CD14-positive monocyte (primary cell): ENCODE data around the gene SH3RF3. TPM values are rescaled to one million over a fixed set of nuclear protein-coding genes. Genes with fewer than 3 reads are reported as not detected.

Experiments used
- DNase-seq, 3 donors: peaks; one replicate each; pipeline ENCODE4 v3.0.0-alpha.2; 2011 to 2022
- H2AFZ ChIP-seq: 2 replicates; pipeline ENCODE4 v1.6.0; 2012; ENCODE audit warnings: mild to moderate bottlenecking, low read depth, low read length, inconsistent platforms; ENCODE audit not compliant: insufficient read depth, poor library complexity, severe bottlenecking
- H3K27ac ChIP-seq, 2 donors: 1 replicate in 1 of 2; 2 replicates in 1 of 2; pipeline ENCODE4 v1.5.1; 2012 to 2013; ENCODE audit warnings: low read length in 2 of 2, control low read depth in 1 of 2, inconsistent platforms in 1 of 2, low read depth in 1 of 2, mild to moderate bottlenecking in 1 of 2
- H3K27me3 ChIP-seq, 2 donors: one replicate each; pipeline versions ENCODE4 v1.6.0 to v1.6.1; 2011 to 2013; ENCODE audit warnings: low read length in 2 of 2; ENCODE audit not compliant: control insufficient read depth in 2 of 2, insufficient read depth in 2 of 2
- H3K36me3 ChIP-seq, 2 donors: replicated peaks in 1 of 2; 1 replicate in 1 of 2; 2 replicates in 1 of 2; pipeline versions ENCODE4 v1.5.1 to v1.6.1; 2012 to 2013; ENCODE audit warnings: low read length in 2 of 2, control low read depth in 1 of 2, inconsistent platforms in 1 of 2, mild to moderate bottlenecking in 1 of 2; ENCODE audit not compliant: insufficient read depth in 2 of 2, control insufficient read depth in 1 of 2
- H3K4me1 ChIP-seq, 2 donors: 1 replicate in 1 of 2; 2 replicates in 1 of 2; pipeline versions ENCODE4 v1.5.1 to v1.6.1; 2012 to 2013; ENCODE audit warnings: low read length in 2 of 2, control low read depth in 1 of 2, inconsistent platforms in 1 of 2, mild to moderate bottlenecking in 1 of 2, moderate library complexity in 1 of 2; ENCODE audit not compliant: insufficient read depth in 2 of 2, control insufficient read depth in 1 of 2
- H3K4me2 ChIP-seq: replicated peaks from 2 replicates; pipeline ENCODE3; 2012; ENCODE audit warnings: low read length, moderate library complexity, mild to moderate bottlenecking; ENCODE audit not compliant: poor library complexity, severe bottlenecking; ENCODE audit errors: extremely low read depth
- H3K4me3 ChIP-seq, 3 experiments: fragments of 200-600 bp in 1 of 3; sonication (generic) in 1 of 3; replicated peaks in 1 of 3; 1 replicate in 2 of 3; 2 replicates in 1 of 3; pipeline ENCODE4 v1.5.1; 2011 to 2013; ENCODE audit warnings: low read length in 3 of 3, mild to moderate bottlenecking in 3 of 3, control low read depth in 2 of 3, low read depth in 2 of 3, inconsistent platforms in 1 of 3, moderate library complexity in 1 of 3
- H3K79me2 ChIP-seq: 2 replicates; pipeline ENCODE4 v1.6.0; 2012; ENCODE audit warnings: mild to moderate bottlenecking, control low read depth, inconsistent platforms, low read length, moderate library complexity; ENCODE audit not compliant: insufficient read depth
- H3K9ac ChIP-seq: 2 replicates; pipeline ENCODE4 v1.6.0; 2017; ENCODE audit warnings: low read length, mild to moderate bottlenecking; ENCODE audit not compliant: insufficient read depth, poor library complexity, severe bottlenecking
- H3K9me3 ChIP-seq, 2 donors: replicated peaks in 1 of 2; 1 replicate in 1 of 2; 2 replicates in 1 of 2; pipeline versions ENCODE4 v1.5.1 to v1.6.1; 2012 to 2013; ENCODE audit warnings: low read length in 2 of 2, control low read depth in 1 of 2; ENCODE audit not compliant: control insufficient read depth in 1 of 2, insufficient read depth in 1 of 2
- H4K20me1 ChIP-seq: 2 replicates; pipeline ENCODE4 v1.6.0; 2012; ENCODE audit warnings: mild to moderate bottlenecking, low read length, control low read depth, moderate library complexity; ENCODE audit not compliant: insufficient read depth
- H3K27ac Mint-ChIP-seq, 7 donors: one replicate each; pipeline ENCODE4 v1.8.0; 2020; ENCODE audit warnings: mild to moderate bottlenecking in 7 of 7, mixed read lengths in 7 of 7, moderate library complexity in 6 of 7, inconsistent platforms in 2 of 7
- H3K27me3 Mint-ChIP-seq, 3 donors: one replicate each; pipeline ENCODE4 v1.8.0; 2021 to 2022; ENCODE audit warnings: low read depth in 3 of 3, mild to moderate bottlenecking in 3 of 3, mixed read lengths in 3 of 3, moderate library complexity in 3 of 3, inconsistent platforms in 1 of 3
- H3K36me3 Mint-ChIP-seq, 2 donors: one replicate each; pipeline ENCODE4 v1.8.0; 2020; ENCODE audit warnings: mixed read lengths in 2 of 2, inconsistent platforms in 1 of 2, mild to moderate bottlenecking in 1 of 2
- H3K4me1 Mint-ChIP-seq: one replicate; pipeline ENCODE4 v1.8.0; 2020; ENCODE audit warnings: mild to moderate bottlenecking, mixed read lengths
- H3K4me3 Mint-ChIP-seq, 2 donors: one replicate each; pipeline ENCODE4 v1.8.0; 2020; ENCODE audit warnings: mild to moderate bottlenecking in 2 of 2, mixed read lengths in 2 of 2, moderate library complexity in 1 of 2
- H3K9me3 Mint-ChIP-seq, 7 donors: one replicate each; pipeline ENCODE4 v1.8.0; 2020 to 2022; ENCODE audit warnings: mixed read lengths in 7 of 7, mild to moderate bottlenecking in 6 of 7, moderate library complexity in 6 of 7, inconsistent platforms in 2 of 7
- CTCF ChIP-seq: fragments of 200-600 bp; IDR thresholded peaks from one replicate; pipeline ENCODE4 v1.8.0; 2022; ENCODE audit warnings: antibody characterized with exemption, mild to moderate bottlenecking
- WGBS: methylation state at CpG from one replicate; pipeline ENCODE4 v1.1.5; 2013; ENCODE audit warnings: missing lambda C conversion rate; ENCODE audit not compliant: insufficient coverage; 5-methylcytosine and 5-hydroxymethylcytosine counted together
- intact Hi-C, 2 donors: fragments of 100-400 bp; cut with micrococcal nuclease; formaldehyde crosslinking; loops; one replicate each; pipeline versions ENCODE4 v1.15.0 to v1.15.1; 2023
- polyA plus RNA-seq, 3 donors: library from polyadenylated mRNA; depleted of rRNA in 1 of 3; unstranded in 2 of 3; stranded (reverse) in 1 of 3; fragments of 300-500 nt in 2 of 3; fragments of >200 nt in 1 of 3; fragmentation: Illumina TruSeq in 2 of 3; gene quantifications; 1 replicate in 2 of 3; 2 replicates in 1 of 3; pipeline ENCODE4 v1.2.3, GENCODE V29; 2012 to 2021

The SH3RF3 gene
- polyA plus RNA-seq, 3 donors = 0.25 to 0.75 (median 0.34) TPM

- Histone ChIP-seq H3K4me3 (no peak overlapping the region), H3K27me3 (no peaks in the 10 kb centered on the region), H3K4me1 (no peaks in the 10 kb centered on the region), H4K20me1 (no peaks in the 10 kb centered on the region), H3K9ac (no peak overlapping the region), H3K79me2 (no peaks in the 10 kb centered on the region), H2AFZ (no peak overlapping the region), H3K9me3 (no peaks in the 10 kb centered on the region), H3K27ac (no peak overlapping the region), H3K4me2 (no peak overlapping the region), H3K36me3 (no peaks in the 10 kb centered on the region)
- H3K27ac Mint-ChIP-seq = peak overlapping the region in 1 of 7 donors; percentile 51
- peaks cover 0 to 1% (median 0%) of the 10 kb centered on the region in 7 donors for H3K9me3 Mint-ChIP-seq
- H3K36me3 Mint-ChIP-seq = no peaks in the 10 kb centered on the region
- peak; percentile 93 for TF ChIP-seq CTCF
- 57% methylated on average over 10 of the region's 19 CpGs for WGBS
- DNase-seq = peak; percentile 57 to 64 (median 61)
- H3K27me3 Mint-ChIP-seq = peaks cover 2 to 6% (median 3%) of the 10 kb centered on the region in 3 donors
- intact Hi-C loops = loop anchor here (1.0 to 5.0 kb wide), 3 partner anchors 382 to 653 kb away; partner anchors contain the start of gene SH3RF3 (in 1 of the 2)
- no peak overlapping the region for H3K4me3 Mint-ChIP-seq
- H3K4me1 Mint-ChIP-seq = peaks cover 2% of the 10 kb centered on the region
Observed at GRCh38 chr2:109510136-109511028, 381.4 kb downstream of the SH3RF3 start.

- TF ChIP-seq CTCF = no peak
- no peaks in the 10 kb centered on the region for H3K9me3 ChIP-seq
- Mint-ChIP-seq H3K27me3 (peaks cover 1 to 6% (median 2%) of the 10 kb centered on the region in 3 donors), H3K4me1 (peaks cover 2% of the 10 kb centered on the region), H3K9me3 (peaks cover 0 to 1% (median 0%) of the 10 kb centered on the region in 7 donors), H3K4me3 (no peak overlapping the region), H3K27ac (no peak overlapping the region), H3K36me3 (no peaks in the 10 kb centered on the region)
- no peak overlapping the region for H3K9ac ChIP-seq
- no peaks in the 10 kb centered on the region for H3K4me1 ChIP-seq
- H3K4me3 ChIP-seq = no peak overlapping the region
- H2AFZ ChIP-seq = no peak overlapping the region
- no peaks in the 10 kb centered on the region for H3K79me2 ChIP-seq
- no peaks in the 10 kb centered on the region for H3K27me3 ChIP-seq
- intact Hi-C loops = loop anchor here (2.0 to 5.0 kb wide), 2 partner anchors 382 to 654 kb away; partner anchors contain the start of gene SH3RF3 (in 1 of the 2)
- 98% methylated on average over 3 of the region's 3 CpGs for WGBS
- DNase-seq = no peak
- no peaks in the 10 kb centered on the region for H4K20me1 ChIP-seq
- H3K27ac ChIP-seq = no peak overlapping the region
- no peaks in the 10 kb centered on the region for H3K36me3 ChIP-seq
- no peak overlapping the region for H3K4me2 ChIP-seq
Observed at GRCh38 chr2:109511168-109511567, 382.2 kb downstream of the SH3RF3 start.
